Hematopoietic multipotent progenitor cell treated with erythropoietin and hydrocortisone succinate and interleukin-3 and kit ligand, for 17 days (in vitro differentiated cells): ENCODE results near the gene B3GALT6.

Source experiments
- DNase-seq: peaks from one replicate; pipeline ENCODE4 v3.0.0-alpha.2; 2015; ENCODE audit warnings: low spot score

B3GALT6 gene

GRCh38 chr1:1200876-1201810 lies 30.9 kb upstream of the B3GALT6 start:
- no peak for DNase-seq

- no peak for DNase-seq
Observed at GRCh38 chr1:1202831-1203560, 29.0 kb upstream of the B3GALT6 start.

GRCh38 chr1:1203561-1204424 lies 28.2 kb upstream of the B3GALT6 start:
- DNase-seq, result no peak

- DNase-seq, result no peak
Observed at GRCh38 chr1:1204425-1204920, 27.6 kb upstream of the B3GALT6 start.

GRCh38 chr1:1204998-1205768 lies 26.9 kb upstream of the B3GALT6 start:
- DNase-seq, result no peak

GRCh38 chr1:1205769-1206375 lies 26.2 kb upstream of the B3GALT6 start:
- no peak for DNase-seq

- DNase-seq, result no peak
Observed at GRCh38 chr1:1206376-1206965, 25.6 kb upstream of the B3GALT6 start, which contains the start of gene TNFRSF18. Gene TNFRSF18, minus strand, starts transcription at chr1:1206592. Its CDS starts 21 bp downstream, at chr1:1206571.

GRCh38 chr1:1206966-1207531 lies 25.0 kb upstream of the B3GALT6 start:
- no peak for DNase-seq

- DNase-seq, result no peak
Observed at GRCh38 chr1:1207571-1207892, 24.5 kb upstream of the B3GALT6 start.

- DNase-seq, result no peak
Observed at GRCh38 chr1:1208713-1209433, 23.2 kb upstream of the B3GALT6 start.

- no peak for DNase-seq
Observed at GRCh38 chr1:1210726-1211540, 21.1 kb upstream of the B3GALT6 start.

GRCh38 chr1:1211541-1212441 lies 20.2 kb upstream of the B3GALT6 start:
- no peak for DNase-seq

- DNase-seq, result no peak
Observed at GRCh38 chr1:1212780-1213344, 19.2 kb upstream of the B3GALT6 start.

- no peak for DNase-seq
Observed at GRCh38 chr1:1213345-1214265, 18.4 kb upstream of the B3GALT6 start, which contains the start of gene TNFRSF4. Gene TNFRSF4, minus strand, starts transcription at chr1:1214153. Its CDS starts 26 bp downstream, at chr1:1214127.

GRCh38 chr1:1215080-1215676 lies 16.9 kb upstream of the B3GALT6 start:
- DNase-seq, result no peak
